HG02610 (cell line): Measurements from ENCODE around the gene BCAT1.
"Not testable (repeated sequence)": the region's sequence is repeated elsewhere in the genome, so short reads cannot be mapped to it uniquely, and the experiment has no call there.

ENCODE experiments used
- ATAC-seq: cut with Tn5 transposase; IDR thresholded peaks from one replicate; pipeline ENCODE4 v1.9.1; 2021; ENCODE audit warnings: mild to moderate bottlenecking, moderate library complexity; ENCODE audit not compliant: unreplicated experiment

Gene BCAT1

GRCh38 chr12:24960222-24960855 is 11.4 kb upstream of the BCAT1 start:
- peak; percentile 69 for ATAC-seq

- not testable (repeated sequence) for ATAC-seq
Measured at GRCh38 chr12:24956351-24956750, 7.5 kb upstream of the BCAT1 start.

- ATAC-seq = no peak
Measured at GRCh38 chr12:24955853-24956252, 7.0 kb upstream of the BCAT1 start.

- ATAC-seq = peak; percentile 31
Measured at GRCh38 chr12:24955389-24955788, 6.5 kb upstream of the BCAT1 start.

GRCh38 chr12:24954261-24954660 is 5.4 kb upstream of the BCAT1 start:
- no peak for ATAC-seq

GRCh38 chr12:24952389-24952788 is 3.5 kb upstream of the BCAT1 start:
- ATAC-seq = peak; percentile 8

- ATAC-seq = no peak
Measured at GRCh38 chr12:24950231-24950834, 1.4 kb upstream of the BCAT1 start.

GRCh38 chr12:24948420-24948756 is 513 bp downstream of the BCAT1 start:
- ATAC-seq = peak; percentile 47

GRCh38 chr12:24947541-24948419 is 1.1 kb downstream of the BCAT1 start:
- no peak for ATAC-seq

GRCh38 chr12:24945845-24946244 is 3.1 kb downstream of the BCAT1 start:
- ATAC-seq = no peak

GRCh38 chr12:24945039-24945438 is 3.9 kb downstream of the BCAT1 start:
- no peak for ATAC-seq

GRCh38 chr12:24944601-24944975 is 4.3 kb downstream of the BCAT1 start:
- no peak for ATAC-seq

GRCh38 chr12:24943947-24944600 is 4.8 kb downstream of the BCAT1 start:
- ATAC-seq = no peak

- ATAC-seq = no peak
Measured at GRCh38 chr12:24940157-24940556, 8.7 kb downstream of the BCAT1 start.

GRCh38 chr12:24939551-24939950 is 9.3 kb downstream of the BCAT1 start:
- not testable (repeated sequence) for ATAC-seq

- ATAC-seq = no peak
Measured at GRCh38 chr12:24938341-24938740, 10.6 kb downstream of the BCAT1 start.

GRCh38 chr12:24937553-24938244 is 11.2 kb downstream of the BCAT1 start:
- peak; percentile 53 for ATAC-seq

- ATAC-seq = no peak
Measured at GRCh38 chr12:24933694-24934407, 15.1 kb downstream of the BCAT1 start.

GRCh38 chr12:24931666-24932405 is 17.1 kb downstream of the BCAT1 start:
- ATAC-seq = peak; percentile 94

GRCh38 chr12:24929953-24930352 is 18.9 kb downstream of the BCAT1 start:
- no peak for ATAC-seq
